ENCODE measurements around the gene HABP4. TPM values are rescaled to one million over a fixed set of nuclear protein-coding genes. Genes with fewer than 3 reads are reported as not detected.
A peak's percentile ranks its signal among the peaks of the same experiment; 100 is the strongest.

Gene HABP4
- total RNA-seq, 1 donor from 2014 or later = 15.4 TPM

GRCh38 chr9:96489482-96489979, 39.6 kb downstream of the HABP4 start:
- H3K27ac Mint-ChIP-seq = no peak overlapping the region
- TF ChIP-seq CTCF (IDR thresholded peaks at IDR 0.05; ENCODE audit: unreplicated experiment) = no peak

GRCh38 chr9:96490534-96491078, 40.6 kb downstream of the HABP4 start:
- no peak overlapping the region for H3K27ac Mint-ChIP-seq
- peaks cover 14% of the 10 kb centered on the region for H3K4me1 Mint-ChIP-seq
- H3K4me3 Mint-ChIP-seq = no peak overlapping the region
- no peaks in the 10 kb centered on the region for H3K27me3 Mint-ChIP-seq (ENCODE audit: low read depth)
- no peak for TF ChIP-seq CTCF (IDR thresholded peaks at IDR 0.05; ENCODE audit: unreplicated experiment)
- DNase-seq (ENCODE audit: low spot score in 2 of 2, unreplicated experiment in 2 of 2) = no peak
- H3K36me3 Mint-ChIP-seq = peaks cover 23% of the 10 kb centered on the region
- H3K9me3 Mint-ChIP-seq = no peaks in the 10 kb centered on the region

More at GRCh38 chr9:96489482-96489979, 39.6 kb downstream of the HABP4 start:
- Mint-ChIP-seq H3K27me3 (ENCODE audit: low read depth) (no peaks in the 10 kb centered on the region), H3K9me3 (no peaks in the 10 kb centered on the region), H3K4me3 (no peak overlapping the region), H3K36me3 (peaks cover 28% of the 10 kb centered on the region), H3K4me1 (peaks cover 11% of the 10 kb centered on the region)
- DNase-seq (ENCODE audit: low spot score in 2 of 2, unreplicated experiment in 2 of 2) = no peak

DNA sequence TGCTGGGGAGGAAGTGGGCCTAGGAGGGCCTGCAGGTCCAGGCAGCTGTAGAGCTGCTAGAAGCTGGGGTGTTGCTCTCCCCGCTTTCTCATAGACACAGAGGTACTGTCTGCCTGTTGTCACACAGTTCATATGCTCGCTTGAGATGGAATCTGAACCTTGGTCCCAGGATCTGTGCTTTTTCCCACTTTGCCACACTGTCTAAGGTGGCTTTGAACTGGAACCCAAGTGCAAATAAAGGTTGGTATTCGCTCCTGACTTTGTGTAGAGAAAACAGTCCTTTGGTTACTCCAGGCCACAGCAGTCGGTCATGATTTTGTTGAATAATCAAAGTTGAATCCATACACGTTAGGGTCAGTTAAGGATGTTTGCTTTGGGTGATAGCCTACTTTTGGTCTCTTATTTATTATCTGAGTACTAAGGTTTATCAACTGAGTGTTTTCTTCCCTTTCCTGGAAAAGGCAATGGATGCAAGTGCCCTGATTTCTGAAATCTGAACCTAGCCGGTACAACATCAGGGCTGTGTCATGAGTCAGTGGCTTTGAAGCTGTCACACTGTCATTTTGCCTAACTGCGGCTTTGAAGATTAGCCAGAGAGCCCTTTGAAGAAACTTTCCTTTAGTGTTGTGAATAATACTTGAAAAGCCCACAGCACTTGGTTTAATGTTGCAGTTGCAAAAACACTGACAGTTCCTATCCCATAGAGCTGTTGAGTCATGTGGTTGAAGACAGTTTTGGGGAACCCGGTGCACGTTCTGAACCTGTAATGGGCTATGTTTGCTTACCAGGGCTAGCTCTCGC, 41.3 kb downstream of the HABP4 start:
- Mint-ChIP-seq H3K4me3 (no peak overlapping the region), H3K27ac (peak overlapping the region; percentile 76), H3K9me3 (no peaks in the 10 kb centered on the region), H3K4me1 (peaks cover 11% of the 10 kb centered on the region), H3K36me3 (peaks cover 20% of the 10 kb centered on the region), H3K27me3 (ENCODE audit: low read depth) (no peaks in the 10 kb centered on the region)
- TF ChIP-seq CTCF (IDR thresholded peaks at IDR 0.05; ENCODE audit: unreplicated experiment) = no peak
- no peak for DNase-seq (ENCODE audit: low spot score in 2 of 2, unreplicated experiment in 2 of 2)

DNA sequence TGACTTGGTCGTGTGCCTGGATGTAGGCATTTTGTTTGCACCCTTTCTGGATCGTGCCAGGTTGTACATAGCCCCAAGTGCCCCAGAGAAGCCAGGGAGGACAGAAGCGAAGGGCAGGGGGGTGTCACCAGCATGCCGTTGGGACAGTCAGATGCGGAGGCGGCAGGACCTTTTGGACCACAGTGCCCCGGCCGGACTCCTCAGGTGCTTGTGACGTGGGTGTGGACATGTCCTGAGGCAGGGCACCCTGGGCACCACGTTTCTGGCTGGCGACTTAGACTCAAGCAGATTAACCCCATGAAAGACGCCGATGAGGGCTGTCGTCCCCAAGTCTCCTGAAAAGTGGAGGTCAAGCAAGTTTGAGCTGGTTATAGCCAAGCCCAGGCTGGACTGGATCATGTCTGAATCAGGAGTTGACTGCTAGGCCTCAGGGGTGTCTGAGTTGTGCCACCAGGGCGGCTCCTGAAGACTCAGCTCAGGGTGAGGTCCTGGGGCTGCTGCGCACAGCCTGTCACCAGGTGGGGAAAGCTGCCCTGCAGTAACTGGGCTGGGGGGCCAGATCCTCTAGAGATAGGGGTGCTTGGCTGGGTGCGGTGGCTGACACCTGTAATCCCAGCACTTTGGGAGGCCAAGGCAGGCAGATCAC, 42.0 kb downstream of the HABP4 start:
- Mint-ChIP-seq H3K9me3 (no peaks in the 10 kb centered on the region), H3K4me3 (no peak overlapping the region), H3K36me3 (peaks cover 20% of the 10 kb centered on the region), H3K4me1 (peaks cover 5% of the 10 kb centered on the region), H3K27ac (peak overlapping the region; percentile 76), H3K27me3 (ENCODE audit: low read depth) (no peaks in the 10 kb centered on the region)
- DNase-seq (ENCODE audit: low spot score in 2 of 2, unreplicated experiment in 2 of 2) = no peak
- TF ChIP-seq CTCF (IDR thresholded peaks at IDR 0.05; ENCODE audit: unreplicated experiment) = no peak

- DNase-seq (ENCODE audit: low spot score in 2 of 2, unreplicated experiment in 2 of 2) = no peak
- H3K4me1 Mint-ChIP-seq = peaks cover 5% of the 10 kb centered on the region
- no peaks in the 10 kb centered on the region for H3K9me3 Mint-ChIP-seq
- H3K4me3 Mint-ChIP-seq = no peak overlapping the region
- H3K27ac Mint-ChIP-seq = no peak overlapping the region
- no peak for TF ChIP-seq CTCF (IDR thresholded peaks at IDR 0.05; ENCODE audit: unreplicated experiment)
- H3K36me3 Mint-ChIP-seq = peaks cover 17% of the 10 kb centered on the region
- no peaks in the 10 kb centered on the region for H3K27me3 Mint-ChIP-seq (ENCODE audit: low read depth)
Measured at GRCh38 chr9:96492993-96493531, 43.1 kb downstream of the HABP4 start.

Data from mesothelial cell of epicardium (in vitro differentiated cells).